ENCODE data around the gene GRM3.
"Not testable (repeated sequence)": the region's sequence is repeated elsewhere in the genome, so short reads cannot be mapped to it uniquely, and the experiment has no call there.

The GRM3 gene

GRCh38 chr7:86643561-86644281, at the start of gene GRM3:
TSS of gene GRM3 (plus strand) at chr7:86643909. CDS start at chr7:86765146, 121,237 bp downstream.
- DNase-seq = no peak

GRCh38 chr7:86598311-86598710, 45.4 kb upstream of the GRM3 start:
- DNase-seq = no peak

- no peak for DNase-seq
These were observed 45.0 kb upstream of the GRM3 start for GRCh38 chr7:86598721-86599120.

- DNase-seq = no peak
These were observed 43.0 kb upstream of the GRM3 start for GRCh38 chr7:86600506-86601290.

- DNase-seq = not testable (repeated sequence)
These were observed 28.0 kb upstream of the GRM3 start for GRCh38 chr7:86615711-86616110.

- no peak for DNase-seq
These were observed 844 bp downstream of the GRM3 start for GRCh38 chr7:86644282-86645224.

GRCh38 chr7:86645225-86645608, 1.5 kb downstream of the GRM3 start:
- DNase-seq = no peak

GRCh38 chr7:86645676-86646276, 2.1 kb downstream of the GRM3 start:
- DNase-seq = no peak

GRCh38 chr7:86647385-86648094, 3.8 kb downstream of the GRM3 start:
- DNase-seq = no peak

- no peak for DNase-seq
These were observed 4.5 kb downstream of the GRM3 start for GRCh38 chr7:86648169-86648568.

- no peak for DNase-seq
These were observed 10.4 kb downstream of the GRM3 start for GRCh38 chr7:86653919-86654659.

- DNase-seq = no peak
These were observed 14.2 kb downstream of the GRM3 start for GRCh38 chr7:86657948-86658347.

GRCh38 chr7:86660950-86661462, 17.3 kb downstream of the GRM3 start:
- no peak for DNase-seq

GRCh38 chr7:86664486-86664885, 20.8 kb downstream of the GRM3 start:
- no peak for DNase-seq

GRCh38 chr7:86664991-86665390, 21.3 kb downstream of the GRM3 start:
- no peak for DNase-seq

- no peak for DNase-seq
These were observed 22.0 kb downstream of the GRM3 start for GRCh38 chr7:86665669-86666068.

- no peak for DNase-seq
These were observed 24.0 kb downstream of the GRM3 start for GRCh38 chr7:86667732-86668131.

- no peak for DNase-seq
These were observed 24.6 kb downstream of the GRM3 start for GRCh38 chr7:86668315-86668714.

GRCh38 chr7:86687831-86688230, 44.1 kb downstream of the GRM3 start:
- DNase-seq = no peak

- DNase-seq = no peak
These were observed 45.7 kb downstream of the GRM3 start for GRCh38 chr7:86689363-86689762.

- DNase-seq = no peak
These were observed 49.0 kb downstream of the GRM3 start for GRCh38 chr7:86692755-86693154.
